H1 (cell line): ENCODE measurements around the gene SYTL2. TPM values are rescaled to one million over a fixed set of nuclear protein-coding genes. Genes with fewer than 3 reads are reported as not detected.

ENCODE experiments used
- CHD7 ChIP-seq: fragments of 300-600 bp; sonication (generic); IDR thresholded peaks from 2 replicates; pipeline ENCODE4 v1.7.1; 2012; ENCODE audit warnings: low read length, moderate library complexity, mild to moderate bottlenecking, inconsistent platforms; ENCODE audit not compliant: insufficient replicate concordance
- FOSL1 ChIP-seq: IDR thresholded peaks from 2 replicates; pipeline ENCODE4 v1.6.1; 2011; ENCODE audit warnings: mild to moderate bottlenecking, low read depth, low read length, moderate library complexity; ENCODE audit not compliant: insufficient read depth
- SIN3A ChIP-seq, 2 experiments: IDR thresholded peaks in 1 of 2; conservative IDR thresholded peaks in 1 of 2; 2 replicates each; pipeline ENCODE4 v1.6.1; 2011 to 2012; ENCODE audit warnings: low read length in 2 of 2, improper control_type of control experiment in 1 of 2, low read depth in 1 of 2, mild to moderate bottlenecking in 1 of 2
- SIX5 ChIP-seq: IDR thresholded peaks from 2 replicates; pipeline ENCODE4 v1.6.1; 2011; ENCODE audit warnings: mild to moderate bottlenecking, low read depth, low read length
- polyA plus RNA-seq, 7 experiments: library from polyadenylated mRNA; depleted of rRNA in 3 of 7; stranded (reverse) in 5 of 7; unstranded in 2 of 7; fragments of >200 nt in 5 of 7; fragments of 200-250 nt in 2 of 7; gene quantifications; 1 replicate in 5 of 7; 2 replicates in 1 of 7; 4 replicates in 1 of 7; pipeline versions ENCODE4 v1.2.1 to v1.2.3, GENCODE V29; 2011 to 2013; ENCODE audit warnings: missing spikeins in 2 of 7, mixed read lengths in 2 of 7
- total RNA-seq: library from RNA; stranded (reverse); fragmentation: NEBNext Ultra II Directional; extraction: Animal tissue kit (Norgen Biotek cat#: 25700); gene quantifications from 2 replicates; pipeline ENCODE4 v1.2.1, GENCODE V29; 2021
- TF ChIP-seq, protein P1 (sequence below): IDR thresholded peaks from 2 replicates; pipeline ENCODE4 v1.6.1; 2012; ENCODE audit warnings: inconsistent platforms

SYTL2 gene
- total and polyA plus RNA-seq, 2 of the 8 experiments (the other 6 are each of a cell fraction or from before 2014, with no cell fraction given) = 1.3 to 9.1 TPM

DNA sequence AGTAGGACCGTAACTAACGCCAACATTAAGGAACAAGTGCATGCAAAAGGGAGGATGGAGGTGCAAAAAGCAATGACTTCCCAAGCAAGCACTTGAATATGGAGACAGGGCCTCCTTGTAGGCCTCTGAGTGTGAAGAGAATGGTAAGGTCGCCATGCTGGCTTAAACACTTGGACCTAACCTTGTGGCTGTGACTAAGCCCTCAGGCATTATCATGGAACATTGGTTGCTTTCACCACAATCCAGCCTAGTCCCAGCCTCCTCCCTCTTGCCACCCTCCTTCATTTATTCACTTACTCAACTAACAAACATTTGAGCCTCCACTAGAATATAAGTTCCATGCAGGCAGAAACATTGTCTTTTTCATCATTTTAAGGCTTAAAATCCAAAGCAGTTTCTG is 11.9 kb upstream of the SYTL2 start (continued):
- TF ChIP-seq CHD7 = no peak
- no peak for TF ChIP-seq SIN3A (conservative IDR thresholded peaks at IDR 0.05 in 1 of 2, IDR thresholded peaks at IDR 0.05 in 1 of 2; ENCODE audit: low read depth in 1 of 2, low read length in 2 of 2)
- TF ChIP-seq, protein P1, sequence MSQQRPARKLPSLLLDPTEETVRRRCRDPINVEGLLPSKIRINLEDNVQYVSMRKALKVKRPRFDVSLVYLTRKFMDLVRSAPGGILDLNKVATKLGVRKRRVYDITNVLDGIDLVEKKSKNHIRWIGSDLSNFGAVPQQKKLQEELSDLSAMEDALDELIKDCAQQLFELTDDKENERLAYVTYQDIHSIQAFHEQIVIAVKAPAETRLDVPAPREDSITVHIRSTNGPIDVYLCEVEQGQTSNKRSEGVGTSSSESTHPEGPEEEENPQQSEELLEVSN = no peak
- no peak for TF ChIP-seq SIX5
- TF ChIP-seq FOSL1 = no peak
